Upper lobe of left lung (tissue), 6 donors: Measurements from ENCODE around the gene GRIK1. TPM values are rescaled to one million over a fixed set of nuclear protein-coding genes. Genes with fewer than 3 reads are reported as not detected.

Source experiments
- ATAC-seq, 2 donors: fragments of 200-7000 bp; cut with Tn5 transposase; one replicate each; pipeline ENCODE4 v1.9.1; 2022; ENCODE audit warnings: mild to moderate bottlenecking in 2 of 2, moderate library complexity in 2 of 2; ENCODE audit not compliant: low FRiP score in 2 of 2
- DNase-seq, 2 donors: peaks; one replicate each; pipeline ENCODE4 v3.0.0-alpha.2; 2019 to 2020
- H3K27ac ChIP-seq, 4 donors: fragments of 200-600 bp; sonication (generic); one replicate each; pipeline ENCODE4 v1.5.1; 2016 to 2019
- H3K27me3 ChIP-seq, 4 donors: fragments of 200-600 bp; sonication (generic); one replicate each; pipeline ENCODE4 v1.5.1; 2017 to 2019
- H3K36me3 ChIP-seq, 4 donors: fragments of 200-600 bp; sonication (generic); one replicate each; pipeline ENCODE4 v1.5.1; 2016 to 2019
- H3K4me1 ChIP-seq, 4 donors: fragments of 200-600 bp; sonication (generic); one replicate each; pipeline ENCODE4 v1.5.1; 2018 to 2019
- H3K4me3 ChIP-seq, 4 donors: fragments of 200-600 bp; sonication (generic); one replicate each; pipeline ENCODE4 v1.5.1; 2017 to 2019; ENCODE audit warnings: mild to moderate bottlenecking in 2 of 4, moderate library complexity in 1 of 4
- H3K9me3 ChIP-seq, 4 donors: fragments of 200-600 bp; sonication (generic); one replicate each; pipeline ENCODE4 v1.5.1; 2018 to 2019
- EP300 ChIP-seq, 4 donors: sonication (generic); formaldehyde crosslinking; IDR thresholded peaks; one replicate each; pipeline ENCODE4 v1.5.1; 2017; ENCODE audit warnings: antibody characterized with exemption in 4 of 4, control low read depth in 2 of 4
- POLR2A ChIP-seq, 4 donors: fragments of 450-650 bp; IDR thresholded peaks; one replicate each; pipeline ENCODE4 v1.5.1; 2016 to 2017; ENCODE audit warnings: antibody characterized with exemption in 4 of 4, mild to moderate bottlenecking in 2 of 4
- POLR2AphosphoS5 ChIP-seq, 2 donors: sonication (generic); formaldehyde crosslinking; IDR thresholded peaks; one replicate each; pipeline ENCODE4 v1.5.1; 2017; ENCODE audit warnings: antibody characterized with exemption in 2 of 2
- WGBS, 2 donors: methylation state at CpG; one replicate each; pipeline ENCODE4 v1.1.5; 2017 to 2018; 5-methylcytosine and 5-hydroxymethylcytosine counted together
- total RNA-seq, 6 donors: library from RNA; depleted of rRNA in 4 of 6; stranded (reverse); fragments of >200 nt in 4 of 6; gene quantifications; one replicate each; pipeline versions ENCODE4 v1.1.0 to v1.2.1, GENCODE V29; 2016 to 2021
- TF ChIP-seq, protein P1 (sequence below), 6 experiments: fragments of 450-650 bp in 4 of 6; fragments of 200-600 bp in 2 of 6; sonication (generic) in 2 of 6; IDR thresholded peaks; one replicate each; pipeline ENCODE4 v1.5.1; 2016 to 2019; ENCODE audit warnings: antibody characterized with exemption in 6 of 6
- donor health status: DM: no; HTN: no; CAD: no; lungs with moderate emphysema.
- donor health status: DM: no; HTN: yes; CAD: no; lungs with severe emphysema.

GRIK1 gene
- total RNA-seq, 6 donors from 2014 or later, result 0.15 TPM; not detected in 5

DNA sequence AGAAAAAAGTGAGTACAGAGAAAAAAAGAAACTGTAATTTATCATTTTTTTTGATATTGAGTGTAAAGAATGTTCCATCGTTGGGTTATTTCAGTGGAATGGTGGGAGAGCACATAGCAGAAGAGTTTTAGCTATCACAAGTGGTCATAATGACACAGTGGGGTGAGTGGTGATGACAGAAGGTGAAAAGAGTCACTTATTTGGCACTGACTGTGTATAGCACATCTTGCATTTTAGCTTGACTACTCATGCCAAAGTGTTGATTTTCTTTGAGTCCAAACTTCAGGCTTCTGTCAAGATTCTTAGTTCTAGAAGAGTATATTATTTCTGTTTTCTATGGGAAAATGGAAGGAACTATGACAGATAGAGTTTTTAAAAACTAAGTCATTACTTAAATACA lies 261.2 kb downstream of the GRIK1 start:
- Histone ChIP-seq H3K9me3 (no peaks in the 10 kb centered on the region), H3K4me1 (no peaks in the 10 kb centered on the region), H3K4me3 (no peak overlapping the region)

DNA sequence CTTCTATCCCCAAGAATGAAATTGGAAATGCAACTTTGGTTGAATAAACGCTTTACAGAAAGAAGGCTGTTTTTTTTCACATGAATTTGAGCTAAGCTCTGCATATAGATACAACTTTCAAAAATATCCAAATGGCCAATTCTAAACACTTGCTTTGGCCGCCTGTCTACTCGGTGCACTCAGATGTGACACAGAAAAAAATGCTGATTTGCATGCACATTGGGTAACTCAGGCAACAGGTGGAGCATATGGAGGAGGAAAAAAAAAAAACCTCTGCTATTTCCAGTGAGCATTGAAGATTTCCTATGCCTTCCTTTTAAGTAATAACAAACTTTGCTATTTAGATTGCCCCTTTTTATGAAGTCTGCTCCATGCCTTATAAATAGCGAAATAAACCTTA lies 262.5 kb downstream of the GRIK1 start:
- Histone ChIP-seq H3K27ac (no peak overlapping the region), H3K4me3 (no peak overlapping the region), H3K27me3 (no peaks in the 10 kb centered on the region), H3K4me1 (no peaks in the 10 kb centered on the region), H3K9me3 (no peaks in the 10 kb centered on the region), H3K36me3 (no peaks in the 10 kb centered on the region)
- no peak for ATAC-seq
- DNase-seq, result no peak
- TF ChIP-seq POLR2AphosphoS5 (IDR thresholded peaks at IDR 0.05) (no peak), EP300 (IDR thresholded peaks at IDR 0.05) (no peak), POLR2A (IDR thresholded peaks at IDR 0.05) (no peak)
- TF ChIP-seq, protein P1, sequence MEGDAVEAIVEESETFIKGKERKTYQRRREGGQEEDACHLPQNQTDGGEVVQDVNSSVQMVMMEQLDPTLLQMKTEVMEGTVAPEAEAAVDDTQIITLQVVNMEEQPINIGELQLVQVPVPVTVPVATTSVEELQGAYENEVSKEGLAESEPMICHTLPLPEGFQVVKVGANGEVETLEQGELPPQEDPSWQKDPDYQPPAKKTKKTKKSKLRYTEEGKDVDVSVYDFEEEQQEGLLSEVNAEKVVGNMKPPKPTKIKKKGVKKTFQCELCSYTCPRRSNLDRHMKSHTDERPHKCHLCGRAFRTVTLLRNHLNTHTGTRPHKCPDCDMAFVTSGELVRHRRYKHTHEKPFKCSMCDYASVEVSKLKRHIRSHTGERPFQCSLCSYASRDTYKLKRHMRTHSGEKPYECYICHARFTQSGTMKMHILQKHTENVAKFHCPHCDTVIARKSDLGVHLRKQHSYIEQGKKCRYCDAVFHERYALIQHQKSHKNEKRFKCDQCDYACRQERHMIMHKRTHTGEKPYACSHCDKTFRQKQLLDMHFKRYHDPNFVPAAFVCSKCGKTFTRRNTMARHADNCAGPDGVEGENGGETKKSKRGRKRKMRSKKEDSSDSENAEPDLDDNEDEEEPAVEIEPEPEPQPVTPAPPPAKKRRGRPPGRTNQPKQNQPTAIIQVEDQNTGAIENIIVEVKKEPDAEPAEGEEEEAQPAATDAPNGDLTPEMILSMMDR (IDR thresholded peaks at IDR 0.05), result no peak
- WGBS, 2 donors, result 90 to 93% methylated on average over 4 of the region's 4 CpGs

More for the DNA sequence above, 261.2 kb downstream of the GRIK1 start:
- TF ChIP-seq POLR2A (IDR thresholded peaks at IDR 0.05) (no peak), POLR2AphosphoS5 (IDR thresholded peaks at IDR 0.05) (no peak), EP300 (IDR thresholded peaks at IDR 0.05) (no peak)
- TF ChIP-seq, protein P1 (IDR thresholded peaks at IDR 0.05), result no peak
- WGBS, 2 donors, result 69 to 74% methylated on average over 1 of the region's 1 CpG
- ATAC-seq (no peak), DNase-seq (no peak)
- Histone ChIP-seq H3K27me3 (no peaks in the 10 kb centered on the region), H3K36me3 (no peaks in the 10 kb centered on the region), H3K27ac (no peak overlapping the region)

DNA sequence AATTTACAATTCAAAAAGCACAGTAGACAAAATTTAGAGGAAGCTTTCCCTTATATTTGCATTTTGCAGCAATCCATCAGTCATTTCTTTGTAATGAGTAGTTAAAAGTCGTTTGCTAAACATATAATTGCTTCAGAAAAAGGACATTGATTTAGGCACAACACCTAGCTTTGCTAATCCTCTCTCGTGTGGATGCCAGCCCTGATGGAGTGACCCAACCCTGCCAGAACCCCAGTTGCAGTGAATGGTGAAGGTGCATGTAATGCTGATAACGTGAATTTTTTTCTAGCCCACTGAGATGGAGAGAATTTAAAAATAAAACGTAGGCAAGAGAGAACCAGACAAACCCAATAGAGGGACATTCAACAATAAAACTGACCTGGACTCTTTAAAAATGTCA lies 263.4 kb downstream of the GRIK1 start:
- Histone ChIP-seq H3K4me1 (no peaks in the 10 kb centered on the region), H3K27ac (no peak overlapping the region), H3K36me3 (no peaks in the 10 kb centered on the region), H3K27me3 (no peaks in the 10 kb centered on the region), H3K4me3 (no peak overlapping the region), H3K9me3 (no peaks in the 10 kb centered on the region)
- TF ChIP-seq POLR2AphosphoS5 (IDR thresholded peaks at IDR 0.05) (no peak), EP300 (IDR thresholded peaks at IDR 0.05) (no peak), POLR2A (IDR thresholded peaks at IDR 0.05) (no peak)
- TF ChIP-seq, protein P1 (IDR thresholded peaks at IDR 0.05), result no peak
- DNase-seq (no peak), ATAC-seq (no peak)
- WGBS, 2 donors, result 49 to 57% methylated on average over 4 of the region's 4 CpGs

DNA sequence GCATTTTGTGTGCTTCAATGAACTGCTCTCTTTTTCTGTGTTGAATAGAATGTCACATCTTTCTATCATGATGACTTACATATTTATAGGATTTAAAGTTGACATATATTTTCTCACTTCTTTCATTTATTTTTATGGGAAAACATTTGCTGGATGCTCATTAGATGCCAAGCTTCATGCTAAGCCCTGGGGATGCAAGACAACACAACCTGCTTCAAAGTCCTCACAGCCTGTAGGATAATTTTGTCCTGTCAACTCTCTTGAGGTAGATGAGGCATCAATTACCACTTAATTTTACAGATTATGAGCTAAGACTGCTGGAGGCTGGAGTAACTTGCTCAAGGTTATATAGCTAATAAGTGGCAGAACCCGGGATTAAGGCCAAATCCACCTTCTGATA lies 264.3 kb downstream of the GRIK1 start:
- Histone ChIP-seq H3K27ac (no peak overlapping the region), H3K4me3 (no peak overlapping the region), H3K4me1 (no peaks in the 10 kb centered on the region), H3K27me3 (no peaks in the 10 kb centered on the region), H3K9me3 (no peaks in the 10 kb centered on the region), H3K36me3 (no peaks in the 10 kb centered on the region)
- 90 to 100% methylated on average over 1 of the region's 1 CpG for WGBS, 2 donors
- no peak for TF ChIP-seq POLR2A (IDR thresholded peaks at IDR 0.05)
- TF ChIP-seq POLR2AphosphoS5 (IDR thresholded peaks at IDR 0.05), result no peak
- TF ChIP-seq, protein P1 (IDR thresholded peaks at IDR 0.05), result no peak
- TF ChIP-seq EP300 (IDR thresholded peaks at IDR 0.05), result no peak
- ATAC-seq (no peak), DNase-seq (no peak)

DNA sequence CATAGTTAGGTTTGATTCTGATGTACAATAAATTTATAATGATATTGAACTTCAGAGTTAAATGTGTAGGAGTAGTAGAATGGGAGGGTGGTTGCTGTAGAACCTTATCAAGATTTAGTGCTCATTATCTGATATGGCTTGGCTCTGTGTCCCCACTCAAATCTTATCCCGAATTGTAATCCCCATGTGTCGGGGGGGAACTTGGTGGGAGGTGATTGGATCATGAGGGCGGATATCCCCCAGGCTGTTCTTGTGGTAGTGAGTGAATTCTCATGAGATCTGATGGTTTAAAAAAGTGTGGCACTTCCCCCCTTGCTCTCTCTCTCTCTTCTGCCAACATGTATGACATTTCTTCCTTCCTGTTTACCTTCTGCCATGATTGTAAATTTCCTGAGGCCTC lies 265.5 kb downstream of the GRIK1 start:
- TF ChIP-seq EP300 (IDR thresholded peaks at IDR 0.05), result no peak
- no peak for TF ChIP-seq POLR2A (IDR thresholded peaks at IDR 0.05)
- TF ChIP-seq POLR2AphosphoS5 (IDR thresholded peaks at IDR 0.05), result no peak
- TF ChIP-seq, protein P1 (IDR thresholded peaks at IDR 0.05), result no peak
- 83 to 86% methylated on average over 3 of the region's 3 CpGs for WGBS, 2 donors
- Histone ChIP-seq H3K9me3 (no peaks in the 10 kb centered on the region), H3K27ac (no peak overlapping the region), H3K36me3 (no peaks in the 10 kb centered on the region), H3K4me3 (no peak overlapping the region), H3K4me1 (no peaks in the 10 kb centered on the region), H3K27me3 (no peaks in the 10 kb centered on the region)
- DNase-seq, result no peak
- ATAC-seq, result no peak
